PFSK-1 (cell line): ENCODE data around the gene ZNF502.
A peak's percentile ranks its signal among the peaks of the same experiment; 100 is the strongest.

Source experiments
- FOXP2 ChIP-seq: optimal IDR thresholded peaks from 2 replicates; pipeline ENCODE3; 2011; ENCODE audit warnings: borderline replicate concordance, control low read depth, inconsistent platforms; ENCODE audit not compliant: insufficient read depth; ENCODE audit errors: extremely low read length, extremely low read depth
- POLR2AphosphoS5 ChIP-seq: IDR thresholded peaks from 2 replicates; pipeline ENCODE4 v1.6.1; 2012; ENCODE audit warnings: low read depth, mild to moderate bottlenecking, control low read depth, low read length, moderate library complexity
- SIN3A ChIP-seq: IDR thresholded peaks from 2 replicates; pipeline ENCODE4 v1.6.1; 2012; ENCODE audit warnings: mild to moderate bottlenecking, low read length, moderate library complexity, borderline replicate concordance; ENCODE audit not compliant: insufficient read depth
- TAF1 ChIP-seq: IDR thresholded peaks from 2 replicates; pipeline ENCODE4 v1.6.1; 2012; ENCODE audit warnings: low read length, control low read depth, borderline replicate concordance; ENCODE audit not compliant: insufficient read depth
- TF ChIP-seq, protein P1 (sequence below), 2 experiments: IDR thresholded peaks; 2 replicates each; pipeline versions ENCODE4 v1.6.1 to v1.8.0; 2011 to 2012; ENCODE audit warnings: low read depth in 2 of 2, low read length in 2 of 2, control low read depth in 1 of 2, inconsistent platforms in 1 of 2, mild to moderate bottlenecking in 1 of 2, moderate library complexity in 1 of 2; ENCODE audit not compliant: insufficient read depth in 1 of 2

ZNF502 gene

DNA sequence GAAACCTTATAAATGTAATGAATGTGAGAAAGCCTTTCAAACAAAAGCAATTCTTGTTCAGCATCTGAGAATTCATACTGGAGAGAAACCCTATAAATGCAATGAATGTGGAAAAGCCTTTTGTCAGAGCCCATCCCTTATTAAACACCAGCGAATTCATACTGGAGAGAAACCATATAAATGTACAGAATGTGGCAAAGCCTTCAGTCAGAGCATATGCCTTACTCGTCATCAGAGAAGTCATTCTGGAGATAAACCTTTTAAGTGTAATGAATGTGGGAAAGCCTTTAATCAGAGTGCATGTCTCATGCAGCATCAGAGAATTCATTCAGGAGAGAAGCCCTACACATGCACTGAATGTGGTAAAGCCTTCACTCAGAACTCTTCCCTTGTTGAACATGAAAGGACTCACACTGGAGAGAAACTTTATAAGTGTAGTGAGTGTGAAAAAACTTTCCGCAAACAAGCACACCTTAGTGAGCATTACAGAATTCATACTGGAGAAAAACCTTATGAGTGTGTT, 22.2 kb downstream of the ZNF502 start:
- TF ChIP-seq FOXP2 (no peak), POLR2AphosphoS5 (no peak), SIN3A (no peak), TAF1 (no peak)
- TF ChIP-seq, protein P1, sequence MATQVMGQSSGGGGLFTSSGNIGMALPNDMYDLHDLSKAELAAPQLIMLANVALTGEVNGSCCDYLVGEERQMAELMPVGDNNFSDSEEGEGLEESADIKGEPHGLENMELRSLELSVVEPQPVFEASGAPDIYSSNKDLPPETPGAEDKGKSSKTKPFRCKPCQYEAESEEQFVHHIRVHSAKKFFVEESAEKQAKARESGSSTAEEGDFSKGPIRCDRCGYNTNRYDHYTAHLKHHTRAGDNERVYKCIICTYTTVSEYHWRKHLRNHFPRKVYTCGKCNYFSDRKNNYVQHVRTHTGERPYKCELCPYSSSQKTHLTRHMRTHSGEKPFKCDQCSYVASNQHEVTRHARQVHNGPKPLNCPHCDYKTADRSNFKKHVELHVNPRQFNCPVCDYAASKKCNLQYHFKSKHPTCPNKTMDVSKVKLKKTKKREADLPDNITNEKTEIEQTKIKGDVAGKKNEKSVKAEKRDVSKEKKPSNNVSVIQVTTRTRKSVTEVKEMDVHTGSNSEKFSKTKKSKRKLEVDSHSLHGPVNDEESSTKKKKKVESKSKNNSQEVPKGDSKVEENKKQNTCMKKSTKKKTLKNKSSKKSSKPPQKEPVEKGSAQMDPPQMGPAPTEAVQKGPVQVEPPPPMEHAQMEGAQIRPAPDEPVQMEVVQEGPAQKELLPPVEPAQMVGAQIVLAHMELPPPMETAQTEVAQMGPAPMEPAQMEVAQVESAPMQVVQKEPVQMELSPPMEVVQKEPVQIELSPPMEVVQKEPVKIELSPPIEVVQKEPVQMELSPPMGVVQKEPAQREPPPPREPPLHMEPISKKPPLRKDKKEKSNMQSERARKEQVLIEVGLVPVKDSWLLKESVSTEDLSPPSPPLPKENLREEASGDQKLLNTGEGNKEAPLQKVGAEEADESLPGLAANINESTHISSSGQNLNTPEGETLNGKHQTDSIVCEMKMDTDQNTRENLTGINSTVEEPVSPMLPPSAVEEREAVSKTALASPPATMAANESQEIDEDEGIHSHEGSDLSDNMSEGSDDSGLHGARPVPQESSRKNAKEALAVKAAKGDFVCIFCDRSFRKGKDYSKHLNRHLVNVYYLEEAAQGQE (IDR thresholded peaks at IDR 0.05; ENCODE audit: insufficient read depth in 1 of 2, low read depth in 2 of 2, low read length in 2 of 2) = no peak

- TF ChIP-seq, protein P1 (IDR thresholded peaks at IDR 0.05; ENCODE audit: insufficient read depth in 1 of 2, low read depth in 2 of 2, low read length in 2 of 2) = no peak
- no peak for TF ChIP-seq TAF1
- no peak for TF ChIP-seq FOXP2
- TF ChIP-seq POLR2AphosphoS5 = no peak
- TF ChIP-seq SIN3A = no peak
These were observed 48.6 kb downstream of the ZNF502 start for GRCh38 chr3:44761101-44761423.

- TF ChIP-seq TAF1 (peak; percentile 58; the same call in 1 of the 2 replicates), SIN3A (peak; percentile 65; the same call in 1 of the 2 replicates), FOXP2 (peak; percentile 89), POLR2AphosphoS5 (no peak; the same call in none of the 2 replicates)
- TF ChIP-seq, protein P1 (IDR thresholded peaks at IDR 0.05; ENCODE audit: insufficient read depth in 1 of 2, low read depth in 2 of 2, low read length in 2 of 2) = no peak
These were observed 49.1 kb downstream of the ZNF502 start, which contains the start of the genes KIAA1143 and KIF15 for GRCh38 chr3:44761424-44762169. TSS of gene KIAA1143 (minus strand) at chr3:44761619. CDS start at chr3:44761602, 17 bp downstream. TSS of gene KIF15 (plus strand) at chr3:44761794. CDS start at chr3:44761866, 72 bp downstream.

DNA sequence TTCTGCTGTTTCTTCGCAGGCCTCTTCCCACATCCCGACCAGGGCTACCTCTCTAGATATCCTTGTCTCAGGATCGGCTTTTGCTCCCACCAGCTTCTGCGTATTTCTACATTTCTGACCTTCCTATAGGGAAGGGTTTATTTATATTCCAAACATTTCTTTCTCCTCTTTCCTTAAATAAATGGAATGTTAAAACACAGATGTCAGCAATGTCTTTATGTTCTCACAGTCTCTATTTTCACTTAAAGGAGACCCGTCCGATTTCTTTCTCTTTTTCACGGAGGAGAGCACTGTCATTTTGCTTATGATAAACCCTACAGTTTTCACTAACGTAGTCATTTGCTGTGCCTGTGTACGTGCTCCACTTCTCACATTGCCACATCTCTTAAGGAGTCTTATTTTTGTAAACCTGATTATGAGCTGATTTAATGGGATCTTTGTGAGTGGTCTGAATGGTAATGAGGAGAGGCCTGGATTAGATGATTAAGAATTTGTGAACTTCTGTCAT, 49.8 kb downstream of the ZNF502 start:
- TF ChIP-seq FOXP2 = no peak
- TF ChIP-seq, protein P1 (IDR thresholded peaks at IDR 0.05; ENCODE audit: insufficient read depth in 1 of 2, low read depth in 2 of 2, low read length in 2 of 2) = no peak
- TF ChIP-seq SIN3A = no peak
- TF ChIP-seq POLR2AphosphoS5 = no peak
- no peak for TF ChIP-seq TAF1
